Measurements from ENCODE around the gene ZNF236.

GRCh38 chr18:76855594-76855993 is 33.2 kb downstream of the ZNF236 start:
- TF ChIP-seq CTCF (IDR thresholded peaks at IDR 0.05), result no peak
- TF ChIP-seq POLR2A (IDR thresholded peaks at IDR 0.05), result no peak

All from sigmoid colon (tissue), 3 donors.